H1 (cell line): Measurements from ENCODE around the gene RNF215. TPM values are rescaled to one million over a fixed set of nuclear protein-coding genes. Genes with fewer than 3 reads are reported as not detected.

ENCODE experiments used
- CTCF ChIA-PET: fragments of 300-600 bp; sonication (Branson Sonifier 250); formaldehyde crosslinking; loops from one replicate; lab custom pipeline; 2021; ENCODE audit not compliant: partially characterized antibody; lab: Charles Lee
- POLR2A ChIA-PET: fragments of 300-600 bp; sonication (Branson Sonifier 250); formaldehyde crosslinking; loops from one replicate; lab custom pipeline; 2021; ENCODE audit warnings: inconsistent platforms; ENCODE audit not compliant: partially characterized antibody; lab: Charles Lee
- DNase-seq, 2 experiments: peaks; one replicate each; pipeline versions ENCODE4 v3.0.0 to v3.0.0-alpha.2; 2010 to 2022; ENCODE audit warnings: low spot score in 2 of 2, low read depth in 1 of 2, mixed read lengths in 1 of 2
- FAIRE-seq: peaks from 2 replicates; lab custom pipeline; 2011; peaks lifted over from hg19 to GRCh38; lab: Jason Lieb, UNC
- H2AFZ ChIP-seq: 2 replicates; pipeline ENCODE4 v1.8.1; 2012; ENCODE audit warnings: low read length, inconsistent platforms
- H2AK5ac ChIP-seq: 2 replicates; pipeline ENCODE4 v1.6.1; 2013; ENCODE audit warnings: low read depth, low read length
- H2BK120ac ChIP-seq: replicated peaks from 2 replicates; pipeline ENCODE3; 2013; ENCODE audit warnings: low read depth, low read length, inconsistent platforms
- H2BK12ac ChIP-seq: 2 replicates; pipeline ENCODE4 v1.6.1; 2013; ENCODE audit warnings: low read depth, low read length
- H2BK15ac ChIP-seq: 2 replicates; pipeline ENCODE4 v1.6.1; 2013; ENCODE audit warnings: low read length
- H2BK20ac ChIP-seq: 2 replicates; pipeline ENCODE4 v1.6.1; 2013; ENCODE audit warnings: low read length
- H2BK5ac ChIP-seq: 2 replicates; pipeline ENCODE4 v1.6.1; 2013; ENCODE audit warnings: low read depth, low read length
- H3K14ac ChIP-seq: 2 replicates; pipeline ENCODE4 v1.6.1; 2013; ENCODE audit warnings: inconsistent platforms; ENCODE audit not compliant: insufficient read length
- H3K18ac ChIP-seq: 2 replicates; pipeline ENCODE4 v1.6.1; 2013; ENCODE audit warnings: low read length; ENCODE audit errors: extremely low read depth
- H3K23ac ChIP-seq: 2 replicates; pipeline ENCODE4 v1.6.1; 2013; ENCODE audit warnings: inconsistent platforms; ENCODE audit not compliant: insufficient read length
- H3K23me2 ChIP-seq: 2 replicates; pipeline ENCODE4 v1.6.1; 2013; ENCODE audit warnings: low read depth, low read length
- H3K27ac ChIP-seq: 2 replicates; pipeline ENCODE4 v1.6.1; 2011; ENCODE audit warnings: low read depth, low read length, inconsistent platforms
- H3K27me3 ChIP-seq, 4 experiments: replicated peaks in 1 of 4; 1 replicate in 1 of 4; 2 replicates in 3 of 4; pipeline versions ENCODE4 v1.6.1 to v1.8.1; 2011 to 2013; ENCODE audit warnings: low read length in 3 of 4, mild to moderate bottlenecking in 3 of 4, inconsistent platforms in 2 of 4, mixed read lengths in 2 of 4, moderate library complexity in 1 of 4; ENCODE audit not compliant: control insufficient read depth in 3 of 4, insufficient read depth in 3 of 4; ENCODE audit errors: extremely low read depth in 1 of 4
- H3K36me3 ChIP-seq, 4 experiments: 2 replicates each; pipeline versions ENCODE4 v1.6.1 to v1.8.1; 2011 to 2013; ENCODE audit warnings: mild to moderate bottlenecking in 4 of 4, low read length in 3 of 4, moderate library complexity in 2 of 4, control low read depth in 1 of 4, inconsistent platforms in 1 of 4; ENCODE audit not compliant: insufficient read depth in 4 of 4, control insufficient read depth in 2 of 4
- H3K4ac ChIP-seq: replicated peaks from 2 replicates; pipeline ENCODE3; 2013; ENCODE audit warnings: low read length, low read depth, mixed read lengths, inconsistent platforms; ENCODE audit not compliant: insufficient read length
- H3K4me1 ChIP-seq, 4 experiments: replicated peaks in 1 of 4; 1 replicate in 1 of 4; 2 replicates in 3 of 4; pipeline versions ENCODE4 v1.6.1 to v1.8.1; 2011 to 2013; ENCODE audit warnings: low read length in 3 of 4, inconsistent platforms in 2 of 4, mixed read lengths in 1 of 4; ENCODE audit not compliant: insufficient read depth in 4 of 4, control insufficient read depth in 3 of 4
- H3K4me2 ChIP-seq, 2 experiments: 2 replicates each; pipeline versions ENCODE4 v1.6.1 to v1.8.1; 2011 to 2013; ENCODE audit warnings: low read depth in 2 of 2, low read length in 2 of 2, control low read depth in 1 of 2, inconsistent platforms in 1 of 2, mild to moderate bottlenecking in 1 of 2; ENCODE audit not compliant: insufficient read depth in 1 of 2
- H3K4me3 ChIP-seq, 4 experiments: fragments of 200-600, 300-600 bp in 1 of 4; sonication (generic), shearing (Covaris generic), sonication (Bioruptor Twin) in 1 of 4; 2 replicates each; pipeline versions ENCODE4 v1.5.1 to v1.8.1; 2011 to 2016; ENCODE audit warnings: low read length in 4 of 4, low read depth in 3 of 4, control low read depth in 2 of 4, inconsistent platforms in 2 of 4, mild to moderate bottlenecking in 2 of 4, mixed read lengths in 1 of 4, moderate library complexity in 1 of 4; ENCODE audit not compliant: insufficient read depth in 2 of 4; ENCODE audit errors: extremely low read depth in 1 of 4
- H3K56ac ChIP-seq: replicated peaks from 2 replicates; pipeline ENCODE3; 2013; ENCODE audit warnings: low read depth, mild to moderate bottlenecking, mixed read lengths, low read length, inconsistent platforms; ENCODE audit not compliant: insufficient read length
- H3K79me1 ChIP-seq: 2 replicates; pipeline ENCODE4 v1.6.1; 2013; ENCODE audit warnings: low read depth, low read length, control low read depth
- H3K79me2 ChIP-seq, 2 experiments: 2 replicates each; pipeline versions ENCODE4 v1.6.1 to v1.8.1; 2012 to 2013; ENCODE audit warnings: low read length in 2 of 2, mild to moderate bottlenecking in 2 of 2, inconsistent platforms in 1 of 2; ENCODE audit not compliant: insufficient read depth in 2 of 2, control insufficient read depth in 1 of 2
- H3K9ac ChIP-seq, 4 experiments: replicated peaks in 1 of 4; 1 replicate in 1 of 4; 2 replicates in 3 of 4; pipeline versions ENCODE4 v1.6.1 to v1.8.1; 2011 to 2013; ENCODE audit warnings: low read depth in 3 of 4, low read length in 3 of 4, control low read depth in 2 of 4, mild to moderate bottlenecking in 2 of 4, moderate library complexity in 2 of 4, inconsistent platforms in 1 of 4; ENCODE audit errors: extremely low read depth in 1 of 4
- H3K9me3 ChIP-seq, 2 experiments: 2 replicates each; pipeline versions ENCODE4 v1.6.1 to v1.8.1; 2012 to 2013; ENCODE audit warnings: mild to moderate bottlenecking in 2 of 2, moderate library complexity in 2 of 2, control low read depth in 1 of 2, inconsistent platforms in 1 of 2, low read depth in 1 of 2, low read length in 1 of 2, mixed read lengths in 1 of 2; ENCODE audit not compliant: insufficient read depth in 2 of 2
- H4K20me1 ChIP-seq, 2 experiments: replicated peaks in 1 of 2; 2 replicates each; pipeline versions ENCODE3 to v1.8.1; 2011 to 2013; ENCODE audit warnings: inconsistent platforms in 2 of 2, low read length in 2 of 2, mild to moderate bottlenecking in 1 of 2; ENCODE audit not compliant: insufficient read depth in 2 of 2, control insufficient read depth in 1 of 2
- H4K5ac ChIP-seq: 2 replicates; pipeline ENCODE4 v1.6.1; 2013; ENCODE audit warnings: low read length, low read depth, mixed read lengths, inconsistent platforms; ENCODE audit not compliant: insufficient read length
- H4K8ac ChIP-seq: 2 replicates; pipeline ENCODE4 v1.8.0; 2013; ENCODE audit warnings: mild to moderate bottlenecking, moderate library complexity, low read length, inconsistent platforms; ENCODE audit not compliant: insufficient read depth; ENCODE audit errors: extremely low read depth
- H4K91ac ChIP-seq: replicated peaks from 2 replicates; pipeline ENCODE3; 2013; ENCODE audit warnings: low read length, mixed read lengths, inconsistent platforms; ENCODE audit not compliant: insufficient read length
- ASH2L ChIP-seq: fragments of 200-600, 300-600 bp; sonication (generic); IDR thresholded peaks from one replicate; pipeline ENCODE4 v1.7.1; 2017; ENCODE audit warnings: low read length
- POLR2AphosphoS5 ChIP-seq: IDR thresholded peaks from 2 replicates; pipeline ENCODE4 v1.6.1; 2011; ENCODE audit warnings: low read depth, low read length
- SP4 ChIP-seq: IDR thresholded peaks from 2 replicates; pipeline ENCODE4 v1.6.1; 2012; ENCODE audit warnings: low read length, inconsistent platforms
- WGBS, 2 experiments: shearing (Covaris generic) in 1 of 2; methylation state at CpG; one replicate each; pipeline versions ENCODE4 v1.1.6 to v1.1.7; 2013 to 2015; ENCODE audit warnings: low lambda C conversion rate in 2 of 2, mixed read lengths in 2 of 2, inconsistent platforms in 1 of 2, low coverage in 1 of 2, missing lambda C conversion rate in 1 of 2; ENCODE audit not compliant: insufficient replicate concordance in 2 of 2, insufficient coverage in 1 of 2, insufficient read length in 1 of 2; ENCODE audit errors: extremely low coverage in 1 of 2, missing lambda C conversion rate in 1 of 2; 5-methylcytosine and 5-hydroxymethylcytosine counted together
- polyA plus RNA-seq, 7 experiments: library from polyadenylated mRNA; depleted of rRNA in 3 of 7; stranded (reverse) in 5 of 7; unstranded in 2 of 7; fragments of >200 nt in 5 of 7; fragments of 200-250 nt in 2 of 7; gene quantifications; 1 replicate in 5 of 7; 2 replicates in 1 of 7; 4 replicates in 1 of 7; pipeline versions ENCODE4 v1.2.1 to v1.2.3, GENCODE V29; 2011 to 2013; ENCODE audit warnings: missing spikeins in 2 of 7, mixed read lengths in 2 of 7
- total RNA-seq: library from RNA; stranded (reverse); fragmentation: NEBNext Ultra II Directional; extraction: Animal tissue kit (Norgen Biotek cat#: 25700); gene quantifications from 2 replicates; pipeline ENCODE4 v1.2.1, GENCODE V29; 2021

Gene RNF215
- total and polyA plus RNA-seq, 2 of the 8 experiments (the other 6 are each of a cell fraction or from before 2014, with no cell fraction given), result 13.1 to 19.0 TPM

GRCh38 chr22:30392661-30393321 is 5.6 kb upstream of the RNF215 start:
- DNase-seq (no peak), FAIRE-seq (no peak)
- Histone ChIP-seq H3K9ac (no peak overlapping the region), H4K8ac (peak overlapping the region; percentile 28; the same call in 1 of the 2 replicates), H2BK12ac (0 out of 2 replicates have a peak overlapping the region, but pooled peaks have one; percentile 10), H4K91ac (peak overlapping the region; percentile 70), H3K27me3 (peaks cover 2 to 4% (median 3%) of the 10 kb centered on the region in 4 experiments; a peak in 6 of 7 replicates), H3K79me2 (no peaks in the 10 kb centered on the region), H3K23me2 (peaks cover 8% of the 10 kb centered on the region; the same call in 1 of the 2 replicates), H3K27ac (no peak overlapping the region), H3K4me3 (no peak overlapping the region), H3K9me3 (peaks cover 9% of the 10 kb centered on the region in 2 experiments), H2BK120ac (peak overlapping the region; percentile 39), H3K36me3 (no peaks in the 10 kb centered on the region), H3K23ac (no peak overlapping the region), H3K79me1 (no peaks in the 10 kb centered on the region), H3K4me2 (no peak overlapping the region; a peak in 1 of 4 replicates), H4K20me1 (peaks cover 0 to 2% of the 10 kb centered on the region in 2 experiments), H2AFZ (peak overlapping the region; percentile 71), H3K18ac (peak overlapping the region; percentile 40; the same call in 1 of the 2 replicates), H2BK15ac (0 out of 2 replicates have a peak overlapping the region, but pooled peaks have one; percentile 18), H2BK20ac (peak overlapping the region; percentile 56; the same call in 1 of the 2 replicates), H3K4ac (no peak overlapping the region), H4K5ac (no peak overlapping the region), H2AK5ac (no peak overlapping the region), H3K56ac (no peak overlapping the region), H3K14ac (no peak overlapping the region), H3K4me1 (peaks cover 0 to 11% (median 4%) of the 10 kb centered on the region in 4 experiments; a peak in 5 of 7 replicates), H2BK5ac (peak overlapping the region; percentile 66; the same call in 1 of the 2 replicates)
- no peak for TF ChIP-seq POLR2AphosphoS5
- peak; percentile 53 for TF ChIP-seq ASH2L
- TF ChIP-seq SP4, result no peak
- WGBS, 2 experiments, result 80% methylated on average over 9 of the region's 9 CpGs; no CpG with 5 or more reads in 1 of the 2 experiments
- POLR2A ChIA-PET, result interaction anchor here (0.7 to 1.3 kb wide), 5 partner anchors 9 to 36 kb away, joined by 3 to 4 read pairs (median 4); partner anchors contain the start of genes CCDC157, MTFP1 and SF3A1
- CTCF ChIA-PET, result interaction anchor here (0.7 to 12.0 kb wide), 14 partner anchors 9 to 130 kb away, joined by 3 to 164 read pairs (median 4); partner anchors contain the start of genes CASTOR1 and MTFP1
